Activated naive CD8-positive, alpha-beta T cell treated with anti-CD3 and anti-CD28 coated beads, Interleukin-2, amount 50 U/mL, for 24 hours (primary cell): Measurements from ENCODE around the gene PSEN2.
A peak's percentile ranks its signal among the peaks of the same experiment; 100 is the strongest.

Experiments used
- ATAC-seq: fragments of 150-1000 bp; cut with Tn5 transposase; one replicate; pipeline ENCODE4 v1.10.0; 2021
- DNase-seq: peaks from one replicate; pipeline ENCODE4 v3.0.0; 2021
- H3K27ac Mint-ChIP-seq: one replicate; pipeline ENCODE4 v1.8.0; 2021; ENCODE audit warnings: mild to moderate bottlenecking, mixed read lengths
- H3K27me3 Mint-ChIP-seq: one replicate; pipeline ENCODE4 v1.8.0; 2021; ENCODE audit warnings: mixed read lengths
- H3K36me3 Mint-ChIP-seq: one replicate; pipeline ENCODE4 v1.8.0; 2021; ENCODE audit warnings: low read depth, mixed read lengths
- H3K4me1 Mint-ChIP-seq: one replicate; pipeline ENCODE4 v1.8.0; 2021; ENCODE audit warnings: mixed read lengths
- H3K4me3 Mint-ChIP-seq: one replicate; pipeline ENCODE4 v1.8.0; 2021; ENCODE audit warnings: mild to moderate bottlenecking, moderate library complexity, mixed read lengths
- H3K9me3 Mint-ChIP-seq: one replicate; pipeline ENCODE4 v1.8.0; 2021; ENCODE audit warnings: mixed read lengths

Gene PSEN2

GRCh38 chr1:226939438-226940028 is 69.1 kb downstream of the PSEN2 start:
- Mint-ChIP-seq H3K36me3 (peaks cover 8% of the 10 kb centered on the region), H3K27ac (peak overlapping the region; percentile 93), H3K9me3 (peaks cover 11% of the 10 kb centered on the region), H3K4me3 (peak overlapping the region; percentile 84), H3K27me3 (no peaks in the 10 kb centered on the region), H3K4me1 (peaks cover 48% of the 10 kb centered on the region)
- DNase-seq (no peak), ATAC-seq (peak; percentile 22)

- peak within 1 kb of the TSS; percentile 84 for H3K4me3 Mint-ChIP-seq
- peak; percentile 97 for ATAC-seq
- peaks cover 4% of the 10 kb centered on the region for H3K9me3 Mint-ChIP-seq
- H3K27me3 Mint-ChIP-seq = no peaks in the 10 kb centered on the region
- H3K27ac Mint-ChIP-seq = peak within 1 kb of the TSS; percentile 93
- peak; percentile 98 for DNase-seq
- peaks cover 48% of the 10 kb centered on the region for H3K4me1 Mint-ChIP-seq
- H3K36me3 Mint-ChIP-seq = peaks cover 3% of the 10 kb centered on the region
Observed at GRCh38 chr1:226940029-226940805, 69.8 kb downstream of the PSEN2 start, which contains the start of gene COQ8A. Gene COQ8A, plus strand, starts transcription at chr1:226940294. Its CDS starts 21,092 bp downstream, at chr1:226961386.

GRCh38 chr1:226940806-226941067 is 70.3 kb downstream of the PSEN2 start:
- H3K9me3 Mint-ChIP-seq = no peaks in the 10 kb centered on the region
- H3K36me3 Mint-ChIP-seq = peaks cover 2% of the 10 kb centered on the region
- peaks cover 51% of the 10 kb centered on the region for H3K4me1 Mint-ChIP-seq
- DNase-seq = no peak
- peak overlapping the region; percentile 93 for H3K27ac Mint-ChIP-seq
- no peaks in the 10 kb centered on the region for H3K27me3 Mint-ChIP-seq
- no peak for ATAC-seq
- H3K4me3 Mint-ChIP-seq = peak overlapping the region; percentile 84

- Mint-ChIP-seq H3K36me3 (peaks cover 2% of the 10 kb centered on the region), H3K9me3 (no peaks in the 10 kb centered on the region), H3K4me3 (no peak overlapping the region), H3K27ac (no peak overlapping the region), H3K4me1 (peaks cover 57% of the 10 kb centered on the region), H3K27me3 (no peaks in the 10 kb centered on the region)
- DNase-seq (no peak), ATAC-seq (no peak)
Observed at GRCh38 chr1:226942392-226942791, 72.0 kb downstream of the PSEN2 start.

- Mint-ChIP-seq H3K27ac (no peak overlapping the region), H3K9me3 (no peaks in the 10 kb centered on the region), H3K4me3 (no peak overlapping the region), H3K4me1 (peaks cover 51% of the 10 kb centered on the region), H3K27me3 (no peaks in the 10 kb centered on the region), H3K36me3 (peaks cover 4% of the 10 kb centered on the region)
- DNase-seq = no peak
- no peak for ATAC-seq
Observed at GRCh38 chr1:226943156-226943555, 72.7 kb downstream of the PSEN2 start.

- Mint-ChIP-seq H3K27ac (no peak overlapping the region), H3K4me1 (peaks cover 43% of the 10 kb centered on the region), H3K4me3 (no peak overlapping the region), H3K27me3 (no peaks in the 10 kb centered on the region), H3K9me3 (no peaks in the 10 kb centered on the region), H3K36me3 (peaks cover 7% of the 10 kb centered on the region)
- no peak for ATAC-seq
- no peak for DNase-seq
Observed at GRCh38 chr1:226943927-226944326, 73.5 kb downstream of the PSEN2 start.

- H3K4me1 Mint-ChIP-seq = peaks cover 43% of the 10 kb centered on the region
Observed at GRCh38 chr1:226945106-226945857, 74.9 kb downstream of the PSEN2 start.

More at GRCh38 chr1:226945106-226945857, 74.9 kb downstream of the PSEN2 start:
- DNase-seq (no peak), ATAC-seq (no peak)
- peaks cover 7% of the 10 kb centered on the region for H3K36me3 Mint-ChIP-seq
- no peak overlapping the region for H3K4me3 Mint-ChIP-seq
- H3K9me3 Mint-ChIP-seq = no peaks in the 10 kb centered on the region
- H3K27me3 Mint-ChIP-seq = no peaks in the 10 kb centered on the region
- H3K27ac Mint-ChIP-seq = no peak overlapping the region
